HepG2 (cell line): ENCODE measurements around the gene PARVA. TPM values are rescaled to one million over a fixed set of nuclear protein-coding genes. Genes with fewer than 3 reads are reported as not detected.

Experiments
- ATAC-seq: fragments of 200-7000 bp; cut with Tn5 transposase; 3 replicates; pipeline ENCODE4 v1.9.1; 2020; ENCODE audit warnings: mild to moderate bottlenecking, moderate library complexity
- BruUV-seq: library from RNA; stranded (reverse); fragments of 400-500 nt; replicated peaks from 2 replicates; lab custom pipeline; 2021; lab: Mats Ljungman, UMichigan
- CTCF ChIA-PET: fragments of 300-600 bp; formaldehyde crosslinking; extraction: SDS; loops from one replicate; lab custom pipeline; 2021; ENCODE audit warnings: low total read pairs, inconsistent platforms, low intra/inter-chr PET ratio; lab: Yijun Ruan, JAX
- POLR2A ChIA-PET: fragments of 350-600 bp; sonication (Branson Sonifier 250); formaldehyde crosslinking; loops from one replicate; lab custom pipeline; 2020; ENCODE audit warnings: antibody characterized with exemption, inconsistent platforms; lab: Yijun Ruan, JAX
- DNase-seq: peaks from one replicate; pipeline ENCODE4 v3.0.0-alpha.2; 2015; ENCODE audit warnings: low spot score
- FAIRE-seq: peaks from 3 replicates; lab custom pipeline; 2011; peaks lifted over from hg19 to GRCh38; lab: Jason Lieb, UNC
- H2AFZ ChIP-seq: one replicate; pipeline ENCODE4 v1.6.1; 2011; ENCODE audit warnings: low read length, inconsistent platforms
- H3K27ac ChIP-seq: fragments of 300-600 bp; 3 replicates; pipeline ENCODE4 v1.8.0; 2011; ENCODE audit warnings: mixed run types, mild to moderate bottlenecking, mixed read lengths, low read length, inconsistent platforms; ENCODE audit not compliant: insufficient read depth; ENCODE audit errors: extremely low read length
- H3K27me3 ChIP-seq, 2 experiments: fragments of 200-600 bp in 1 of 2; 2 replicates in 1 of 2; 3 replicates in 1 of 2; pipeline versions ENCODE4 v1.6.0 to v1.8.0; 2011; ENCODE audit warnings: low read length in 2 of 2, mild to moderate bottlenecking in 2 of 2, moderate library complexity in 2 of 2, inconsistent platforms in 1 of 2; ENCODE audit not compliant: insufficient read depth in 2 of 2, control insufficient read depth in 1 of 2
- H3K36me3 ChIP-seq, 2 experiments: fragments of 200-600 bp in 1 of 2; replicated peaks in 1 of 2; 2 replicates in 1 of 2; 3 replicates in 1 of 2; pipeline versions ENCODE4 v1.5.1 to v1.8.0; 2011; ENCODE audit warnings: low read length in 2 of 2, inconsistent platforms in 1 of 2; ENCODE audit not compliant: insufficient read depth in 2 of 2, control insufficient read depth in 1 of 2
- H3K4me1 ChIP-seq: 2 replicates; pipeline ENCODE4 v1.5.1; 2012; ENCODE audit warnings: low read length, inconsistent platforms; ENCODE audit not compliant: insufficient read depth
- H3K4me2 ChIP-seq: 2 replicates; pipeline ENCODE4 v1.6.0; 2011; ENCODE audit warnings: low read depth, low read length, inconsistent platforms
- H3K4me3 ChIP-seq, 3 experiments: fragments of 200-600 bp in 1 of 3; sonication (generic), shearing (Covaris generic) in 1 of 3; replicated peaks in 1 of 3; 2 replicates each; pipeline ENCODE4 v1.5.1; 2011 to 2016; ENCODE audit warnings: low read length in 3 of 3, inconsistent platforms in 2 of 3, low read depth in 2 of 3, mild to moderate bottlenecking in 2 of 3, control low read depth in 1 of 3, mixed read lengths in 1 of 3; ENCODE audit not compliant: insufficient read depth in 1 of 3
- H3K79me2 ChIP-seq: one replicate; pipeline ENCODE4 v1.6.1; 2011; ENCODE audit warnings: low read length, inconsistent platforms; ENCODE audit not compliant: insufficient read depth
- H3K9ac ChIP-seq: 2 replicates; pipeline ENCODE4 v1.6.0; 2011; ENCODE audit warnings: mild to moderate bottlenecking, low read depth, low read length, inconsistent platforms; ENCODE audit not compliant: insufficient read depth
- H3K9me3 ChIP-seq: 2 replicates; pipeline ENCODE4 v1.5.1; 2012; ENCODE audit warnings: mild to moderate bottlenecking, low read length
- H4K20me1 ChIP-seq: 2 replicates; pipeline ENCODE4 v1.6.0; 2011; ENCODE audit warnings: inconsistent platforms, mild to moderate bottlenecking, low read length, moderate library complexity; ENCODE audit not compliant: insufficient read depth
- BRD4 ChIP-seq: sonication (generic); formaldehyde crosslinking; IDR thresholded peaks from 2 replicates; pipeline ENCODE4 v1.4.0; 2020; ENCODE audit warnings: missing genetic modification reagents
- HMGA1 ChIP-seq: sonication (generic); formaldehyde crosslinking; conservative IDR thresholded peaks from 2 replicates; pipeline ENCODE4 v1.4.0; 2020; ENCODE audit warnings: missing genetic modification reagents
- MIER3 ChIP-seq: IDR thresholded peaks from 2 replicates; pipeline ENCODE4 v1.6.1; 2016; ENCODE audit warnings: missing compliant biosample characterization, borderline replicate concordance
- YEATS2 ChIP-seq: sonication (generic); formaldehyde crosslinking; IDR thresholded peaks from 2 replicates; pipeline ENCODE4 v1.4.0; 2020; ENCODE audit warnings: missing genetic modification reagents, borderline replicate concordance
- ZBTB3 ChIP-seq: sonication (generic); formaldehyde crosslinking; IDR thresholded peaks from 2 replicates; pipeline ENCODE4 v1.4.0; 2020; ENCODE audit warnings: low read depth, mild to moderate bottlenecking, moderate library complexity, missing genetic modification reagents, borderline replicate concordance
- ZNF382 ChIP-seq: sonication (generic); formaldehyde crosslinking; IDR thresholded peaks from 2 replicates; pipeline ENCODE4 v1.5.0; 2020; ENCODE audit warnings: missing genetic modification reagents, mild to moderate bottlenecking, borderline replicate concordance
- ZNF446 ChIP-seq: sonication (generic); formaldehyde crosslinking; IDR thresholded peaks from 2 replicates; pipeline ENCODE4 v1.5.0; 2020; ENCODE audit warnings: mild to moderate bottlenecking, missing genetic modification reagents
- ZNF782 ChIP-seq: sonication (generic); formaldehyde crosslinking; IDR thresholded peaks from 2 replicates; pipeline ENCODE4 v1.4.0; 2020; ENCODE audit warnings: missing genetic modification reagents, mild to moderate bottlenecking, borderline replicate concordance
- WGBS: methylation state at CpG from one replicate; pipeline ENCODE4 v1.1.6; 2017; ENCODE audit warnings: low lambda C conversion rate; 5-methylcytosine and 5-hydroxymethylcytosine counted together
- in situ Hi-C: cut with HindIII; loops from 2 replicates; pipeline ENCODE4 v1.10.0; 2017; ENCODE audit warnings: low pct_unique_long_range_greater_than_20kb; ENCODE audit not compliant: extremely low pct_ligation_motif_present
- intact Hi-C: fragments of 100-400 bp; cut with micrococcal nuclease; formaldehyde crosslinking; loops from one replicate; pipeline ENCODE4 v1.10.0; 2022; ENCODE audit not compliant: unreplicated experiment
- polyA plus RNA-seq, 8 experiments: library from polyadenylated mRNA; depleted of rRNA in 3 of 8; stranded (reverse) in 7 of 8; unstranded in 1 of 8; fragments of >200 nt; fragmentation: Illumina TruSeq in 4 of 8; extraction: Trizol in 4 of 8; gene quantifications; 2 replicates each; pipeline versions ENCODE4 v1.2.1 to v1.2.3, GENCODE V29; 2011 to 2016; ENCODE audit warnings: low read depth in 4 of 8, missing spikeins in 1 of 8, mixed read lengths in 1 of 8; ENCODE audit not compliant: insufficient read depth in 1 of 8
- total RNA-seq, 5 experiments: library from RNA; depleted of rRNA; stranded (reverse); fragments of >200 nt; fragmentation: Illumina TruSeq; extraction: Trizol; gene quantifications; 2 replicates each; pipeline ENCODE4 v1.2.3, GENCODE V29; 2016; ENCODE audit warnings: low read depth in 1 of 5
- TF ChIP-seq, protein P1 (sequence below): sonication (generic); formaldehyde crosslinking; IDR thresholded peaks from 2 replicates; pipeline ENCODE4 v1.4.0; 2020; ENCODE audit warnings: mild to moderate bottlenecking, missing genetic modification reagents
- TF ChIP-seq, protein P2 (sequence below): sonication (generic); formaldehyde crosslinking; IDR thresholded peaks from 2 replicates; pipeline ENCODE4 v1.5.0; 2020; ENCODE audit warnings: missing genetic modification reagents, mild to moderate bottlenecking, borderline replicate concordance
- TF ChIP-seq, protein P3 (sequence below): sonication (generic); formaldehyde crosslinking; IDR thresholded peaks from 2 replicates; pipeline ENCODE4 v1.5.1; 2020; ENCODE audit warnings: mild to moderate bottlenecking, missing genetic modification reagents, borderline replicate concordance

Gene PARVA
- total and polyA plus RNA-seq, 2 of the 13 experiments (the other 11 are each of a cell fraction or from before 2014, with no cell fraction given) = 5.9 to 9.1 TPM

DNA sequence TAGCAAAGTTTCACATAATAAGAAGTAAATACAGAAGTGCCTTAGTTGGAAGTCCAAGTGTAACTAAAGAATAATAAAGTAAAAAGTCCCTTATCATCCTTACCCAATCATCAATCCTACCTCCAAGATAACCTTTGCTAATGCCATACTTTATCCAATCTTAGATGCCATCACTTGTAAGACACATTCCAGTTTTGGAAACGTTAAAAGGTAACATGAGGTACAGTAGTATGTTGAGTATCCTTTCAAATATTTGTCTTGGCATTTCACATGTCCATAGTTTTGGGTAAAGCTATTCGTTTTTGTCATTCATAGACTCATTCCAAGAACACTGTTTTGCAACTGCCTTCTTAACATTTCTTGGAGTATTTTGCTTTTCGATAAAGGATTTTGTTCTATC lies 181.6 kb downstream of the PARVA start:
- 0% methylated on average over 3 of the region's 3 CpGs for WGBS
- BruUV-seq = no TSS peak
- POLR2A ChIA-PET = no interaction called here
- H3K27ac ChIP-seq = no peak overlapping the region
- no peak for ATAC-seq
- H3K79me2 ChIP-seq = no peaks in the 10 kb centered on the region
- no peak overlapping the region for H3K9ac ChIP-seq
- H2AFZ ChIP-seq = no peak overlapping the region
- in situ Hi-C loops = no loop called here
- intact Hi-C loops = no loop called here
- no peaks in the 10 kb centered on the region; a peak in 1 of 5 replicates for H3K27me3 ChIP-seq
- H3K4me2 ChIP-seq = no peak overlapping the region
- CTCF ChIA-PET = no interaction called here
- no peaks in the 10 kb centered on the region for H3K36me3 ChIP-seq
- no peak for FAIRE-seq
- DNase-seq = no peak
- no peak overlapping the region for H3K4me3 ChIP-seq
- H4K20me1 ChIP-seq = no peaks in the 10 kb centered on the region
- H3K4me1 ChIP-seq = peaks cover 7% of the 10 kb centered on the region
- H3K9me3 ChIP-seq = no peaks in the 10 kb centered on the region
- TF ChIP-seq ZBTB3 (no peak), YEATS2 (no peak), HMGA1 (CRISPR knock-in tag) (no peak), ZNF446 (CRISPR knock-in tag) (no peak), ZNF382 (no peak), ZNF782 (no peak), BRD4 (CRISPR knock-in tag) (no peak), MIER3 (CRISPR knock-in tag) (no peak)
- TF ChIP-seq, protein P1, sequence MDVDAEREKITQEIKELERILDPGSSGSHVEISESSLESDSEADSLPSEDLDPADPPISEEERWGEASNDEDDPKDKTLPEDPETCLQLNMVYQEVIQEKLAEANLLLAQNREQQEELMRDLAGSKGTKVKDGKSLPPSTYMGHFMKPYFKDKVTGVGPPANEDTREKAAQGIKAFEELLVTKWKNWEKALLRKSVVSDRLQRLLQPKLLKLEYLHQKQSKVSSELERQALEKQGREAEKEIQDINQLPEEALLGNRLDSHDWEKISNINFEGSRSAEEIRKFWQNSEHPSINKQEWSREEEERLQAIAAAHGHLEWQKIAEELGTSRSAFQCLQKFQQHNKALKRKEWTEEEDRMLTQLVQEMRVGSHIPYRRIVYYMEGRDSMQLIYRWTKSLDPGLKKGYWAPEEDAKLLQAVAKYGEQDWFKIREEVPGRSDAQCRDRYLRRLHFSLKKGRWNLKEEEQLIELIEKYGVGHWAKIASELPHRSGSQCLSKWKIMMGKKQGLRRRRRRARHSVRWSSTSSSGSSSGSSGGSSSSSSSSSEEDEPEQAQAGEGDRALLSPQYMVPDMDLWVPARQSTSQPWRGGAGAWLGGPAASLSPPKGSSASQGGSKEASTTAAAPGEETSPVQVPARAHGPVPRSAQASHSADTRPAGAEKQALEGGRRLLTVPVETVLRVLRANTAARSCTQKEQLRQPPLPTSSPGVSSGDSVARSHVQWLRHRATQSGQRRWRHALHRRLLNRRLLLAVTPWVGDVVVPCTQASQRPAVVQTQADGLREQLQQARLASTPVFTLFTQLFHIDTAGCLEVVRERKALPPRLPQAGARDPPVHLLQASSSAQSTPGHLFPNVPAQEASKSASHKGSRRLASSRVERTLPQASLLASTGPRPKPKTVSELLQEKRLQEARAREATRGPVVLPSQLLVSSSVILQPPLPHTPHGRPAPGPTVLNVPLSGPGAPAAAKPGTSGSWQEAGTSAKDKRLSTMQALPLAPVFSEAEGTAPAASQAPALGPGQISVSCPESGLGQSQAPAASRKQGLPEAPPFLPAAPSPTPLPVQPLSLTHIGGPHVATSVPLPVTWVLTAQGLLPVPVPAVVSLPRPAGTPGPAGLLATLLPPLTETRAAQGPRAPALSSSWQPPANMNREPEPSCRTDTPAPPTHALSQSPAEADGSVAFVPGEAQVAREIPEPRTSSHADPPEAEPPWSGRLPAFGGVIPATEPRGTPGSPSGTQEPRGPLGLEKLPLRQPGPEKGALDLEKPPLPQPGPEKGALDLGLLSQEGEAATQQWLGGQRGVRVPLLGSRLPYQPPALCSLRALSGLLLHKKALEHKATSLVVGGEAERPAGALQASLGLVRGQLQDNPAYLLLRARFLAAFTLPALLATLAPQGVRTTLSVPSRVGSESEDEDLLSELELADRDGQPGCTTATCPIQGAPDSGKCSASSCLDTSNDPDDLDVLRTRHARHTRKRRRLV (CRISPR knock-in tag) = no peak
- TF ChIP-seq, protein P2, sequence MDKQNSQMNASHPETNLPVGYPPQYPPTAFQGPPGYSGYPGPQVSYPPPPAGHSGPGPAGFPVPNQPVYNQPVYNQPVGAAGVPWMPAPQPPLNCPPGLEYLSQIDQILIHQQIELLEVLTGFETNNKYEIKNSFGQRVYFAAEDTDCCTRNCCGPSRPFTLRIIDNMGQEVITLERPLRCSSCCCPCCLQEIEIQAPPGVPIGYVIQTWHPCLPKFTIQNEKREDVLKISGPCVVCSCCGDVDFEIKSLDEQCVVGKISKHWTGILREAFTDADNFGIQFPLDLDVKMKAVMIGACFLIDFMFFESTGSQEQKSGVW (CRISPR knock-in tag) = no peak
- TF ChIP-seq, protein P3, sequence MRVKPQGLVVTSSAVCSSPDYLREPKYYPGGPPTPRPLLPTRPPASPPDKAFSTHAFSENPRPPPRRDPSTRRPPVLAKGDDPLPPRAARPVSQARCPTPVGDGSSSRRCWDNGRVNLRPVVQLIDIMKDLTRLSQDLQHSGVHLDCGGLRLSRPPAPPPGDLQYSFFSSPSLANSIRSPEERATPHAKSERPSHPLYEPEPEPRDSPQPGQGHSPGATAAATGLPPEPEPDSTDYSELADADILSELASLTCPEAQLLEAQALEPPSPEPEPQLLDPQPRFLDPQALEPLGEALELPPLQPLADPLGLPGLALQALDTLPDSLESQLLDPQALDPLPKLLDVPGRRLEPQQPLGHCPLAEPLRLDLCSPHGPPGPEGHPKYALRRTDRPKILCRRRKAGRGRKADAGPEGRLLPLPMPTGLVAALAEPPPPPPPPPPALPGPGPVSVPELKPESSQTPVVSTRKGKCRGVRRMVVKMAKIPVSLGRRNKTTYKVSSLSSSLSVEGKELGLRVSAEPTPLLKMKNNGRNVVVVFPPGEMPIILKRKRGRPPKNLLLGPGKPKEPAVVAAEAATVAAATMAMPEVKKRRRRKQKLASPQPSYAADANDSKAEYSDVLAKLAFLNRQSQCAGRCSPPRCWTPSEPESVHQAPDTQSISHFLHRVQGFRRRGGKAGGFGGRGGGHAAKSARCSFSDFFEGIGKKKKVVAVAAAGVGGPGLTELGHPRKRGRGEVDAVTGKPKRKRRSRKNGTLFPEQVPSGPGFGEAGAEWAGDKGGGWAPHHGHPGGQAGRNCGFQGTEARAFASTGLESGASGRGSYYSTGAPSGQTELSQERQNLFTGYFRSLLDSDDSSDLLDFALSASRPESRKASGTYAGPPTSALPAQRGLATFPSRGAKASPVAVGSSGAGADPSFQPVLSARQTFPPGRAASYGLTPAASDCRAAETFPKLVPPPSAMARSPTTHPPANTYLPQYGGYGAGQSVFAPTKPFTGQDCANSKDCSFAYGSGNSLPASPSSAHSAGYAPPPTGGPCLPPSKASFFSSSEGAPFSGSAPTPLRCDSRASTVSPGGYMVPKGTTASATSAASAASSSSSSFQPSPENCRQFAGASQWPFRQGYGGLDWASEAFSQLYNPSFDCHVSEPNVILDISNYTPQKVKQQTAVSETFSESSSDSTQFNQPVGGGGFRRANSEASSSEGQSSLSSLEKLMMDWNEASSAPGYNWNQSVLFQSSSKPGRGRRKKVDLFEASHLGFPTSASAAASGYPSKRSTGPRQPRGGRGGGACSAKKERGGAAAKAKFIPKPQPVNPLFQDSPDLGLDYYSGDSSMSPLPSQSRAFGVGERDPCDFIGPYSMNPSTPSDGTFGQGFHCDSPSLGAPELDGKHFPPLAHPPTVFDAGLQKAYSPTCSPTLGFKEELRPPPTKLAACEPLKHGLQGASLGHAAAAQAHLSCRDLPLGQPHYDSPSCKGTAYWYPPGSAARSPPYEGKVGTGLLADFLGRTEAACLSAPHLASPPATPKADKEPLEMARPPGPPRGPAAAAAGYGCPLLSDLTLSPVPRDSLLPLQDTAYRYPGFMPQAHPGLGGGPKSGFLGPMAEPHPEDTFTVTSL (CRISPR knock-in tag) = no peak
